ENCODE results near the gene GOLGA6L7.
"Not testable (repeated sequence)": the region's sequence is repeated elsewhere in the genome, so short reads cannot be mapped to it uniquely, and the experiment has no call there.

The GOLGA6L7 gene, protein sequence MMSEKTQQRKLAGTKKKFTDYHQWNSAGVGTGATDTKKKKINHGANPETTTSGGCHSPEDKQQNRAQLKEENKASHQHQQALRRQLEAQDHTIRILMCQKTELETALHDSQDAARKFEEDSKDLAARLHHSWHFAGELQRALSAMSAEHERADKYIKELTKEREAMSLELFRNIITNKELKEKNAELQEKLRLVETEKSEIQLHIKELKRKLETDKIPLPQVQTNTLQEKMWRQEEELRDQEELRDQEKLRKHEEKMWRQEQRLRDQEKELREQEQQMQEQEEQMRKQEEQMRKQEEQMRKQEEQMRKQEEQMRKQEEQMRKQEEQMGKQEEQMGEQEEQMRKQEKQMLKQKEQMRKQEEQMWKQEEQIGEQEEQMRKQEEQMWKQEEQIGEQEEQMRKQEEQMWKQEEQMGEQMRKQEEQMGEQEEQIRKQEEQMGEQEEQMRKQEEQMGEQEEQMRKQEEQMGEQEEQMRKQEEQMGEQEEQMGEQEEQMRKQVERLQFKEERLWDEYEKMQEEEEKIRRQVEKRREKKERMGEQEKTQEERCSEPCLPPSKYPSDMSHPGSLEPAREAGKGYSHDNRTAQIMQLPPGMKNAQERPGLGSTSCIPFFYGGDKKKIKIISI

DNA sequence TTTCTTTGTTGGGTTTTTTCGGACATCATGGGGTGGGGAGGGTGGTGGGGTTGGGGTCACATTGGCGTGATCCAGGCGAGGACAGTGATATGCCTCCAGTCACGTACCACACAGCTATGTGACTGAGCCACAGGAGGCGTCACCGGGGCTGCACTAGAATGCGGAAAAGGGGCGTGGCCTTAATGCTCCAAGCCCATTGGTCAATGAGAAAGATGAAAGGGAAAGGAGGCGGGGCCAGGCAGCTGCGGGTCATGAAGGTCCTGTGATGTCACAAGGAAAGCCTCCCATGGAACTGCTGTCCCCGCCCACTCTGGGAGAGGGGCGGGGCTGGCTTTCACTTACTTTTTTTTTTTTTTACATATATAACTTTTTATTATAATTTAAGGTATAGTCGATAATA, at the start of gene GOLGA6L7:
Gene GOLGA6L7 (minus strand): TSS at position 124 of the 400 bp plus-strand sequence. CDS start 95 bp downstream, at position 29.
- not testable (repeated sequence) for DNase-seq (ENCODE audit: low read depth)

DNA sequence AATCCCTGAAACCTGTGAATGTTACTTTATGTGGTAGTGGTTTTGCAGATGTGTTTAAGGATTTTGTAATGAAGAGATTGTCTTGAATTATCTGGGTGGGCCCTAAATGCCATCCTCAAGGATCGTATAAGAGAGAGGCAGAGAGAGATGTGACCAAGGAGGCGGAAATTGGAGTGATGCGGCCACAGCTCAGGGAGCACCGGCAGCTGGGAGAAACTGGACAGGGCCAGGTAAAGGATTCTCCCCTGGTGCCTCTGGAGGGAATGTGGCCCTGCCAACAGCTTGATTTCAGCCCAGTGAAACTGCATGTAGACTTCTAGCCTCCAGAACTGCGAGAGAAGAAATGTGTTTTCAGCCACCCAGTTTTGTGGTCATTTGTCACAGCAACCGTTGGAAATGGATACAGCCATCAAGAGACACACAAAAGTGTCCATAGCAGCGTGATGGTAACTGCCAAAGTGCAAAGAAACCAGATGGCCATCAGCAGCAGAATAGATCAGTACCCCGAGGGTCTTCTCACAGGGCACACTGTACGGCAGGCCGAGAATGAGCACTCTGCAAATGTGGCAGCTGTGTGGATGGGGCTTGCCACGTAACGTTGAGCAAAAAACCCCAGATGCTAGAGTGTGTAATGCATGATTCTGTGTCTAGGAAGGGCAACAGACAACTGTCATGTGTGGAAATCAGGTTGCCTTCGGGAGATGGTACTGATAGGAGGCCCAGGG, 49.6 kb upstream of the GOLGA6L7 start:
- DNase-seq (ENCODE audit: low read depth), result no peak

DNA sequence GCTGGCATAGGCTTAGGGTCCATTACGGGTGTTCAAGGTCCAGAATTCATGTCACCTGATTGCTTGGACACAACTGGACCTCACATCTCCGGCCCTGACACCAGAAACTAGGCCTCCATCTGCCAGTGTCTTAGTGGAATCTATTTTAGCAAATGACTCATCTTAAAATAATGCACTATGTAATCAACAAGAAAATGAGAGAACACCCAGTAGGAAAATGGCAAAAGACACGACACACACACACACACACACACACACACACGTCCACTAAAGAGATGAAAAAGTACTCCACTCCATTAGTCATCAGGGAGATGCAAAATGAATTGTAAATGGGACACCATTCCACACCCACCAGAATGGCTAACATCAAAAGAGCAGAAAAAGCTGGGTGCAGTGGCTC, 48.5 kb upstream of the GOLGA6L7 start:
- DNase-seq (ENCODE audit: low read depth), result no peak

DNA sequence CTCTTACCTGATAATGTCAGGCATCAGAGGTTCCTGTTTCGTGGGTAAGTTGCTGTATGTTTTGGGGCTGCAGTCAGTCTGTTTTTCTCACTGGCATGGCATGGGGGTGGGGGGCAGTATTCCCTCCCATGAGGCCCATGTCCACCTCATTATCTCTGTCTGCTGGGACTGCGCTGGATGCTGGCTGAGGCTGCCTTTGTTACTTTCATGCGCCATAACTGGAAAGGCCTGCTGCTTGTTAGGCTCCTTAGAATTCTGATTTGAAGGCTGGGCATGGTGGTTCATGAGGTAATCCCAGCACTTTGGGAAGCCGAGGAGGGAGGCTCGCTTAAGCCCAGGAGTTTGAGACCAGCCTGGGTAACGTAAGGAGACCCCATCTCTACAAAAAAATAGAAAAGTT, 47.1 kb upstream of the GOLGA6L7 start:
- DNase-seq (ENCODE audit: low read depth), result no peak

DNA sequence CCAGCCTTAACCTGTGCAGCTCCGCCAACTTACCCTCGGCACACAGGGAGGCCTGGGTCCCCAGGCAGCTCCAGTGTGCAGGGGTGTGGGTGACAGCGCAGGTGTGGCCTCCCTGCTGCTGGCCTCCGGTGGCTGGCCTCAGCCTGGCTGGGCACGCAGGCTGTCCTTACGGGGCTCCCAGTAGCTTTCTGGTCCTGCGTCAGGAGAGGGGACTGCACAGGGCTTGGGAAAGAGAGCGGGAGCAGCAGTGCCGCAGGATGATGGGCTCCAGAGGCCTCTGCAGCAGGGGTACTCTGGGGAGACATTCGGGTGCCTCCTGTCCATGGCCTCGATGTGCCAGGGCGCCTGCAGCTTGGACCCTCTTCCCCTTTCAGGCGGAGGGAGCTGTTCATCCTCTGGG, 46.7 kb upstream of the GOLGA6L7 start:
- no peak for DNase-seq (ENCODE audit: low read depth)

DNA sequence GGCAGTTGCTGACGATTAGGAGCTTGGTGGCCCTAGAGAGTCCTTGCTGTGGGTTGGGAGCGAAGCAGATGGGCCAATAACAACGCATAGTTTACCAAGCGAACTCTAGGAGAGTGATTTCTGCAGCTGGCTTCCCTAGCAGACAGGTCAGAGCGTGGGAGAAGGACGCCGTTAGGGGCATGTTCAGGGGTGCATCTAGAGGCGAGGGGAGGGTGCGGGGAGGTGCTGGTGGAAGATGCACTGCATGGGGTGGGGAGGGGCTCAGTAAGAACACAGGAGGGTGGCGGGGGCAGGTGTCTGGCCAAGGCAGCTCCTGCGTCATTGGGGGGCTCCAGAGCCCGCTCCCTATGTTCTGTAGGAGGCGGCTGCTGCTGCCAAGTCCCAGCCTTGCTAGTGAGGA, 46.2 kb upstream of the GOLGA6L7 start:
- no peak for DNase-seq (ENCODE audit: low read depth)

DNA sequence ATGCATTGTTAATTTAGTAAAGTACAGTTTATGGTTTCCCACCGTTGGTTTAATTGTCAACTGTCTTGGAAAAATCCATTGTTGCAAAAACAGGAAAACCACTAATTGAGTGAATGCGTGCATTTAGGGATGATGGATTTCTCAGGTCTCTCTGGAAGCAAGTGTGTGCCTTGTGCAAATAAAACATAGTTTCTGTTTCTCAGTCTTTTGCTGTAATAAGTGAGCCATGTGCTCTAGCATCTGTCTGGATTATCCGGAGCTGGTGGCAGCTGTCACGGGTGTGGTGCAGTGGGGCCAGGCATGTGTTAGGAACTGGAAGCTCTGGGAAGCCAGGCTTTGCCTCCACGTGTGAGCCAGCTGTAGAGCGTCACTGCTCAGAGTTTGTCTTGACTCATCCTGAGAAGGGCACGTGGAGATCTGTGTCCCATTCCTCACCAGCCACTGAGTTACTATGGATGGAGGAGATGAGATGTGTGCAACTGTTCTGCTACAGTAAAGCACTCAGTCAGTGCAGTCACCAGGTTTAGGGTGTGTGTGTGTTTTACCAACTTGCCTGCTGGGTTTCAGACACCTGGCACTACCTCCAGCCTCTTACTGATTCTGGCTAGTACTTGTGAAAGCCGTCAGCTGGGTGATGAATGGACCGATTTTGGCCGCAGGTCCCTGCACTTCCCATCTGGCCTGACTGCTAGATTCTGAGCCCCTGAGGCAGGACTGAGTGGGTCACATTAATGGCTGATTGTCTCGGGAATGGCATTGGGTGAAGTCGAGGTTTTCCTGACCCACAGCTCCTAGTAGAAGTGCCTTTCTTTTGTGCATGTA, 44.6 kb upstream of the GOLGA6L7 start:
- no peak for DNase-seq (ENCODE audit: low read depth)

DNA sequence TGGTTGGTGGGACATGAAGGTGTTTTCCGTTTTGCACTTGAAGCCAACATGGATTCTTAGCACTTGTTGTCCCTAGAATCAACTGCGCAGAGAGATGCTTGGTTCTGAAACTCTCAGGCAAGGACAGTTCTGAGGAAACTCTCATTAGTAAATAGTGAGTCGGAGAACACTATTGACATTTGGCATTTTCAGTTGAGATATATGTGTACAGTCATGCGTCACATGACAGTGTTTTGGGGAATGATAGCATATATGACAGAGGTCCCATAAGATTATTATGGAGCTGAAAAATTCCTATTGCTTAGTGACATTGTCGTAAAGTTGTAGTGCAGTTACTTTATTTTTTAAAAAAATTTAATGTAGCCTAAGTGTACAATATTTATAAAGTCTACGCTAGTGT, 43.1 kb upstream of the GOLGA6L7 start:
- DNase-seq (ENCODE audit: low read depth), result no peak

DNA sequence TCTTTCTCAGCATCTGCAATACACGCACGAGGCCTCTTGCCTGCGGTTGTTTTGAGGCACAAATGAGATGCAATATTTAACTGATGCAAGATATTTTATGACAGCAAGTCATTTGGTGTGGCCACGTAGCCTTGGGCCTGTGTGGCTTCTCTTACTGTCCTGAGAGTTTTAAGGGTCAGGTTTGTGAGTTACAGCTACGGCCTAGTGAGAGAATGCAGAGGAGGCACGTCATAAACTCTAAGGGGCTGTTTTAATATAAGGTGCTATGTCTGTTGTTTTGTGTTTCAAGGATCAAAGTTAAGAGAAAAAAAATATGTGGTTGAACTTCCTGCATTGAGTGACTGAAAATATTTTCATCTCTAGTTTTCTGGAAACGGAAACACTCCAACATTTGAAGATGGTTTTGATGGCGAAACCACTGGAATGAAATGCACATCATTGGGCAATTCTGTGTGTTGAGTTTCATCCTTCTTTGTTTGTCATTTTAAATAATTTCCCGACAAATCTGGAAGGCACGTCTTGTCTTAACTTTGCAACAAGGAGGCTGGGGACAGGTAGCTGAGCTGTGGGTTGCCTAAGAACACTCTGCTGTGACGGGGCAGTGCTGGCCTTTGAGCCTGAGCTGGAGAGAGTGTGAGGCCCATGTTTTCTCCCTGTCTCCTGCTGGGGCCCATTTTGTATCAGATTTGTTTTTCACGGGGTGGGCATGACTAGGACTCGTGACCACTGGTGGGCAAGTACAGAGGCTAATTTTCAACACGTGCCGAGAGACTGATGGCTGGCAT, 42.5 kb upstream of the GOLGA6L7 start:
- no peak for DNase-seq (ENCODE audit: low read depth)

DNA sequence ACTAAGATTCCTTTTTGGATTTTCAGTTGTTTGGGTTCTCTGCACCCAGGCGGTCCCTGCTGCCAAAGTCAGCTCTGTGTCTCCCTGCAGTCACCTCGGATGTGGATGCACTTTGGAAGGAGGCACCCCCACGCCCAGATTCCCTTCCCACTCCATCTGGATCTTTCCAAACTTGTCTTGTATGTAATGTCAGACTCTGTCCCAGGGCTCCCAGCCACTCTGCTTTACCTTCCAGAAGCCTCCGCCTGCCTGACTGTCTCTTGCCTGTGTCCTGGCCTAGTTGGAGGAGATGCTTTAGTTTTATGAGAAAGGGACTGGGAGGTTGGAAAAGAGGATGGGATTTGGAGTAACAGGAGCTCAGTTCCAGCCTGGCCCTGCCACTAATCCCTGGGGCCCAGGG, 41.8 kb upstream of the GOLGA6L7 start:
- not testable (repeated sequence) for DNase-seq (ENCODE audit: low read depth)

DNA sequence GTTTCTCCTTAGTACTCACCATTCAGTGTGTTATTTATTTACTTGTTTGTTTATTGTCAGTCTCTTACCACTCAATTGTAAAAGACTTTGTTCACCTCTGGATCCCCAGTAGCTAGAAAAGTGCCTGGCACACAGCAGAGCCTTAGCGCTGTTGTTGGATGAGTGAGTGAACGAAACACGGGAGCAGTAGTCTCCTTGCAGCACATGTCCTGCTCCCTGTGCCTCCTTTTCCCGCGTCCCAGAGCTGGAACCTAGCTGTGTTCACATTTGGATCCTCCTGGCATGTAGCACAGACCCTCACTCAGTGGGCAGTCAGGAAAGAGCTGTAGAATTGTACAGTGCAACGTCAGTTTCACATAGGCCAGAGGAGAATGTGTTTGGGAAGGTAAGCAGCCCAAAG, 41.4 kb upstream of the GOLGA6L7 start:
- DNase-seq (ENCODE audit: low read depth), result not testable (repeated sequence)

DNA sequence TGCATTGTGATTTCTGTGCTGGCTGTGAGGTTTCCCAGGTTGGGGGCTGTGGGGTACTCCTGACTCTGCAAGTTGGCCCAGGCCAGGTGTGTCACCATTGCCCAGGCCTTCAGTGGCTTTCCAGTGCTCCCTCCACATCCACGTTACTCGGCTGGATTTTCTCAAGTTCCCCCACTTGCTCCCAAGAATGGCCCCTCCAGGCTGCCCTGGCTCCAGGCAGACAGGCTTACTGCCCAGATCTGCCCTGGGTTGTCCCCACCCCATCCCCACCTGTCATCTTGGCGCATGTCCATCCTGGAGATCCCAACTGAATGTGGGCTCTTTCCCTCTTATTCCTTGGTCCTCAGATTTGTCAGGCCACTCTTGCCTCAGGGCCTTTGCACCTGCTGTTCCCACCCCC, 40.9 kb upstream of the GOLGA6L7 start:
- DNase-seq (ENCODE audit: low read depth), result no peak

DNA sequence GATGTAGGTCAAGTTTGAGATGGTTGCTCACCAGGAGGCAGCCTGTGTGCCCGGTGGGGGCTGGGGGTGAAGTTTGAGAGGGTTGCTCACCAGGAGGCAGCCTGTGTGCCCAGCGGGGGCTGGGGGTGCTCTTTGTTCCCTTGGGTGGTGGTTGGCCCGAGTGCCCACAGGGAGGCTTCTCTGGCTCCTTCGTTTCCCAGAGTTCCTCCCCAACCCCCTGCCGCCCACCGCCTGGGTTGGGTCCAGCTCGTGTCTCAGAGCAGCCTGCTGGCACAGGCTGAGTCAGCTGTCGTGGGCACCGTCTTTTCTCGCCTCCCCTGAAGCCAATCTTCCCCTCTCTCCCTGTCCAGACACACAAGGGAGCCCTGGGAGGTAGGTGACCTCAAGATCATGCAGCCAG, 40.5 kb upstream of the GOLGA6L7 start:
- no peak for DNase-seq (ENCODE audit: low read depth)

DNA sequence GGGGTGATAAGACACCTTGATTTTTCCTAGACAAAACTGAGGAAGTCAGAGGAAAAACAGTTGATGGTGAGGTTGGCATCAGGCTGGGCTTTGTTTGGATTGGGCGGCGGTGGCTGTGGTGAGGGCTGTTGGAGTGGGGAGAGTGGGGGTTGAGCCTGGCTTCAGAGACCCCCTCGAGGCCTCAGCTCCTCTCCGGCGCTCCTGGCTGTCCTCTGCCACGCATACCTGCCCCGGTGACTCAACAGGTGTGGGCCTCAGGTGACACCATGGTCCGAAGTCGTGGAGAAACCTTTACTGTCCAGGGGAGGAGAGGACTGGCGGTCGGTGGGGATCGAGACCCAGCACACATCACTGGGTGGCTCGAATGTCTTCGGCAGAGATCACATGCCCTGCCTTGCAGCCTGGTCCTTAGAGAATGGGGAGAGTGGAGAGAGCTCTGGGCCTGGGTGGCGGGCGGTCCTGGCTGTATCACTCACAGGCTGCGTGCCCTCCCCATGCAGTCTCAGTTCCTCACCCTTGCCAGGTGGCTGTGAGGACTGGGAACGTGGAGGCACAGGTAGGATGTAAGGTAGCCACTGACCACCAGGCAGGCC, 40.0 kb upstream of the GOLGA6L7 start:
- DNase-seq (ENCODE audit: low read depth), result no peak

DNA sequence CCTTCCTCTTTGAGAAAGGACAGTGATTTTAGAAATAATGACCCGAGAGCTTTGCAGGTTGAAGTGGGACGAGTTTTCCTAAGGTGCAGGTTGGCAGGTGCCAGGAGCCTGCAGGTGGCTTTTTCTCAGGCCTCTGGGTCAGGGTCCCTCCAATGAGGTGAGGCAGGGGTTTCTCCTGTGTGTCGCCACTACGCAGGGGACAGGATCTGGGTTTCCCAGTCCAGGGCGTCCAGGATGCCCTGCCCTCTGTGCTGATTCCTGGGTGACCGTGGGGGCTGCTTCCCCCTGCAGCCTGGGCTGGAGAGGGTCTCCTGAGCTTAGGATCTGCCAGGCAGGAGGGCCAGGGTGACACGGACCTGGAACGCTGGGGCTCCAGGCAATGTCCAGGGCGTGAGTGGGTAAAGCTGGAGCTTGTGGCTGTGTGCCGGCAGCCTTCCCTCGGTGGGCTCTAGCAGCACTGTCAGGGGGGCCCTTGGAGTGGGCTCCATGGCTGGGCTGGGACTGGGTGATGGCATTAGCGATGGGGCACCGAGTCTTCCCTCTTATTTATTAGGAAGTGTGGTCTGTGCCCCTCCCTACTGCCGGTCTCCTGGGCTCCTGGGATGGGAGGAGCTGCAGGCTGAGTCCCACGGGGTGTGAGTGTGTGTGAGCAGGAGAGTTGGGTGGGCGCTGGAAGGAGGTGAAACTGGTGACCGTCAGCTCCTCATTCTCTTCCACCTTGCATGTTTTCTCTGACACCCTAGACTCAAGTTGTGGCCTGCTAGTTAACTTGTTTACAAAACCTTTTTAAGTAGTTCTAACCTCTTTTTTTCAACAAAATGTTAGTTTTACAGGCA, 39.1 kb upstream of the GOLGA6L7 start:
- no peak for DNase-seq (ENCODE audit: low read depth)

DNA sequence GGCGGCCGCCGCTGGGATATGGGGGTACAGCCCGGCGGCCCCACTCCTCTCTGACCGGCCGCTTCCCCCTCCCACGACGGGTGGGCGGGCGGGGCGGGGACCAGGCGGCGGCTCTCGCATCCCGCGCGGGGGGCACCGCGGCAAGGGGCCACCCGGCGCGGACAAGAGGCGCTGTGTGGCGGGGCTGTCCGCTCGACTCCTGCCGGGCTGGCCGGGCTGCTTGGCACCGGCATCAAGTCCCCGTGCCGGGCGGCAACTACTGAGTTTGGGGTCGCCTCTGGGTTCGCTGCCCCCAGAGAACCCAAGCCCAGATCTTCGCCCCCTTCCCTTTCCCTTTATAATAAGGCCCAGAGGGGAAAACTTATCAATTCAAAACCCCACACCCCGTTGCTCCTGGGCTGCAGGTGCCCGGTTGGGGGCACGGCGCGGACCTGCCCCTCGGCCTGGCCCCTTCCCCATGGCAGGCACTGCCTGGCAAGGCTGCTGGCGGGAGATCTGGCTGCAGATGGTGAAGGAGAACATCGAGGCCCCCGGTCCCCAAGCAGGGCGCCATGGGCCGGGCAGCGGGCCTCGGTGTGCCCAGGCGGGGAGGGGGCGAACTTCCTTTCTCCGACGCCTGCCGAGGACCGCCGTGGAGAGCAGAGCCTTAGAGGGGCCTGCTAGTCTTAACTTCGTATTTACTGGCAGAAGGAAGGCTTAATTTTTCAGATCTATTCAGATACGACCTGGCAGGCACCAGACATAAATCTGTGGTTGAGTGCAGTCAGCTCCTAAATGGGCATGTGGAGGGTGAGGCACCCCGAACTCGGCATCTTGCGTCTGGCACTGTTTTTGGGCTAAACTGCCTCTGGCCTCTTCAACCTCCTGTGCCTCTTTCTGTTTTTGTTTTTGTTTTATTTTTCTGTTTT, 38.2 kb upstream of the GOLGA6L7 start:
- DNase-seq (ENCODE audit: low read depth), result no peak

DNA sequence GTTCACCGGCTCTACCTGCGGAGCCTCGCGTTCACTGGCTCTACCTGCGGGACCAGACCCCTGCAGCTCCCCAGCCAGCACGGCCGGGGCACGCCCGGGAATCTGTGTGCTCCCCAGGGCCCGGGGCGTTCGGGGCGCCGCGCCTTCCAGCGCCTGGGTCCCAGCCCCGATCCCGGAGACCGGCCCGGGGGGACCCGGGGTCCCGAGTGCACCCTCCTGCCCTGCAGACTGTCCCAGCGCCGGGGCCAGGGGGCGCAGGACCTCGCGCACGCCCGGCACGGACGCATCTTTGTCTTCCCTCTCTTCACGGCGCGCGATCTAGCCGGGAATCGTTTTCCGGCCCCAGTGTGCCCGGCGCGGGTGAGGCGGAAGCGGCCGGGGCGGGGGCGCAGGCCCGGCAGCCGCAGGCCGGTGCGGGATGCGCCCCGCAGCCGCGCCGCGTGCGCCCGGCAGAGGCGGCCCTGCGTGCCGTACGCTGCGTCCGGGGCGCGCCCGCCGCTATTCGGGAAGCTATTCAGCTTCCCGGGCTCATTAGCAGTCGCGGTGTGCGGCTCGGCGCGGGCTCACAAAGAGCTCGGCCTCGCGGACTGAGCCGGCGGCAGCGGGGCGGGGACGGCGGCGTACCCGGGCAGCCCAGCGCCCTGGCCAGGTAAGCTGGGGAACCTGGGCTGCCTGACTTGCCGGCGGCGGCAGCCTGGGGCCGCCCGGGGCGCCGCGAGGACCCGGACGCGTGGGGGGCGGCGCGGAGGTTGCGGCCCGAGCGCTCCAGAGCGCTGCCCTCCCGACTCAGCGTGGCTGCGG, 37.4 kb upstream of the GOLGA6L7 start, which contains the start of gene APBA2:
Gene APBA2 (plus strand): TSS at position 345 of the 801 bp plus-strand sequence. CDS start 167,911 bp downstream, outside the sequence.
- peak; percentile 26 for DNase-seq (ENCODE audit: low read depth)

DNA sequence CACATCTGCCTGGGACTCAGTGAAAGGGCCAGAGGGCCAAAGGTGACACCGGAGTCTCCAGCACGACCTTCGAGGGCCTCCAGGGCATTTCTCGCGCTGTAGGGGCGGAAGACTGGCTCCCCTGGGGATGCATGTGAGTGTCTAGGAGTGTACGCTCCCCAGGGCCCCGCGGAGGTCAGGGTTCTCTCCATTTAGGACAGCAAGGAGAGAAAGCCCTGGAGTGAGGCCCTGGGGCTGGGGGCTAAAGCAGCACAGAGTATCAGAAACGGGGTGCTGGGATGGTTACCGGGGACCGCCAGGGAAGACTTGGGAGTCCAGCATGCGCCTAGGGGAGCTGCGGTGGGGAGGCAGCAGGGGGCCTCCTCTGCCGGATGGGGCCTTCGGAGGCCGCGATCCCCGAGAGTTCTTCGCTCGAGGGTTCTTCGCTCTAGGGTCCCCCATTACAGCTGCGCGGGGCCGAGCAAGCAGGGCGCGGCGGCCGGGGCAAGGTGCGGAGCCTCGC, 36.7 kb upstream of the GOLGA6L7 start:
- no peak for DNase-seq (ENCODE audit: low read depth)
